GM21619 (cell line): Measurements from ENCODE around the gene RNASE1.
"Not testable (repeated sequence)": the region's sequence is repeated elsewhere in the genome, so short reads cannot be mapped to it uniquely, and the experiment has no call there.

Experiments used
- ATAC-seq: cut with Tn5 transposase; IDR thresholded peaks from one replicate; pipeline ENCODE4 v1.9.1; 2021; ENCODE audit not compliant: unreplicated experiment

The RNASE1 gene

DNA sequence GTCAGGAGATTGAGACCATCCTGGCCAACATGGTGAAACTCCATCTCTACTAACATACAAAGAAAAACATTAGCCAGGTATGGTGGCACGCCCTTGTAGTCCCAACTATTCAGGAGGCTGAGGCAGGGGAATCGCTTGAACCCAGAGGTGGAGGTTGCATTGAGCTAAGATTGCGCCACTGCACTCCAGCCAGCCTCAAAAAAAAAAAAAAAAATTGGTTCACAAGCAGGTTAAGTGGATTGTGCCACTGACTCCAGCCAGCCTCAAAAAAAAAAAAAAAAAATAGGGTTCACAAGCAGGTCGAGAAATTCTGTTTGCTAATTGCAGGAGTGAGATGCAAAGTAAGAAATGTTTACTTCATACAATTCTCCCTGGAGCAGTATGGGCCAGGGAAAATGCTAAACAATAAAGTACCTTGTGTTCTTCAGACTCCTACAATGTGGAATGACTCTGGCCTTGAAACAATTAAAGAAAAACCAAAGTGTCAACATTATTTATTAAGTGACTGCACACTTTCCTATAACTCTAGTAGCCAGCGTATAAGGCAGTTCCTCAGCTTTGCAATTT lies 28.3 kb downstream of the RNASE1 start:
- no peak for ATAC-seq

DNA sequence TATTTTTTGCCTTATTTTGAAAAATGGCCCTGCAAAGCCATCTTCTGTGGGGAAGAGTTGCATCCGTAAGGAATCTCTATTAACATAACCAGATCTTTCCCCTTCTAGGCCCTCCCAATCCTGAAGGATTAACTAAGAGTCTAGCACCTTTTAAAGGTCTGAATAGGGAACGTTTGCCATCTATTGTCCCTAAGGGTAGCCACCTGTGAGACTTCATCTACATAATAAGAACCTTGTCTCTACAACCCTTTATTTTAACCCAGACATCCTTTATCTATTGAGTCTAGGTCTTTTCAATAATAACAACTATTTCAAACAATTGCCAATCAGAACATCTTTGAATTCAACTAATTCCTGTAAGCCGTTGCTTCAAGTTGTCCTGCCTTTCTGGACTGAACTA lies 30.0 kb downstream of the RNASE1 start:
- no peak for ATAC-seq

DNA sequence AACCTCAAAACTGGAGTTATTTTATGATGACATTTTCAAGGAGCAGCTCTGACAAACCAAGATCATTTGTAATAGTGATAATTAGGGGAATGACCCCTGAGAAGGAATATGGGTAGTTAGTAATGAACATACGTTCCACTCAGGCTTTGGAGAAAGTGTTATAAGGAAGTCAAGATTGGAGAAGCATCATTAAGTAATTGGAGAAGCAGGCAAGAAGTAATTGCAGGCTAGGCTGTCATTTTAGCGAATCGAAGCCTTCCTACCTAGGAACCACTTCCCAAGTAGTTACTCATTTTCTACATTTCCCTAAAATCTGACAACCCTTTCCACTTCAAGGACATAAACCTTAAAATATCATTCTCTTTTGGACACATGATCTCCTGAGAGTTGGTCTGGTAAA lies 33.2 kb downstream of the RNASE1 start:
- no peak for ATAC-seq

DNA sequence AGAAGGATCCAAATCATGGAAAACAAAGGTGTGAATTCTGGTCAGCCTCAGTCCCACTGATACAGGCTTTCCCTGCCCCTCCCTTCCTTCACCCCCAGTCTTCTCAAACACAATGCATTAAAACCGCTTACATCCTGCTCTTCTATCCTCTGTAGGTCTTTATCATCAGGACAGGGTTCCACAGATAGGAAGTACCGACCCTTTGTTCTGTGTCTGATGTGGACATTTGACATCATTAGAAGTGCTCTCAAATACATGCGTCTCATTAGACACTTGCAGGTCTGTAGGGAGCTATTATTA lies 34.1 kb downstream of the RNASE1 start:
- no peak for ATAC-seq

DNA sequence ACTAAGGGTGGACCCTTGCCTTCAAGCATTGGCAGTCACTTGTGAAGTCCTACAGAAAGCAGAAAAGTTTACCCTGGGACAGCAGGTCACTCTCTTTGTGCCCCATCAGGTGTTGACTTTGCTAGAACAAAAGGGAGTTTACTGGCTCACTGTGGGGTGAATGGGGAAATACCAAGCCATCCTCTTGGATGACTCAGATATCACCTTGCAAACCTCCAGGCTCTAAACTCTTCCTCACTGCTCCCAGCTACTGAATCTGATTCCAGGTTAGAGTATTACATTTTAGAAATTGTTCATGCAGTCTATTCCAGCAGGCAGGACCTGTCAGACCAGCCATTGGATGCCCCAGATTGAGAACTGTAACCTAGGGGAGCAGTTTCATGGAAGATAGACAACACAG lies 41.7 kb downstream of the RNASE1 start:
- no peak for ATAC-seq

DNA sequence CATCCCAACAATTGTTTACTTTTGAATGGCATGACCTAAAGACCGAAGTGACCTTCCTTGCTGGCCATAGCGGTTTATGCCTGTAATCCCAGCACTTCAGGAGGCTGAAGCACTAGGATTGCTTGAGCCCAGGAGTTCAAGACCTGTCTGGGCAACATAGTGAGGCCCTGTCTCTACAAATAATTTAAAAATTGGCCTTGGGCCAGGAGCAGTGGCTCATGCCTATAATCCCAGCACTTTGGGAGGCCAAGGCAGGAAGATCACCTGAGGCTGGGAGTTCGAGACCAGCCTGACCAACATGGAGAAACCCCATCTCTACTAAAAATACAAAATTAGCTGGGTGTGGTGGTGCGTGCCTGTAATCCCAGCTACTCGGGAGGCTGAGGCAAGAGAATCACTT lies 43.2 kb downstream of the RNASE1 start:
- not testable (repeated sequence) for ATAC-seq

DNA sequence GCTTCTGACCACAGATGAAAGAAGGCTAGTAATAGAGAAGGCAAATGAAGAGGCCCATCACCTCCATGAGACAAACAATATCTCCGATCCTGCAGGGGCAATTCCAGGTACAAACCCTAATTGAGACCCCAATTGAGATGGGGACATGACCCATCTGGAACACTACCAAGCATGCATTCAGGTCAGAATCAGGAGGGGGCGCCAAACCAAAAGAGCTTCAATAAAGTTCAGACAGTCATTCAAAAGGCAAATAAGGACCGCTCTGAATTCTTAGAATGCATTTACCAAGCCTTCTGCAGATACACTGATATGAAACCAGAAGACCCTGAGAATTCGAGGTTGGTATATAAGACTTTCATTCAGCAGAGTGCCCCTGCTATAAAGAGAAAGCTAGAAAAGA lies 44.7 kb downstream of the RNASE1 start:
- no peak for ATAC-seq

DNA sequence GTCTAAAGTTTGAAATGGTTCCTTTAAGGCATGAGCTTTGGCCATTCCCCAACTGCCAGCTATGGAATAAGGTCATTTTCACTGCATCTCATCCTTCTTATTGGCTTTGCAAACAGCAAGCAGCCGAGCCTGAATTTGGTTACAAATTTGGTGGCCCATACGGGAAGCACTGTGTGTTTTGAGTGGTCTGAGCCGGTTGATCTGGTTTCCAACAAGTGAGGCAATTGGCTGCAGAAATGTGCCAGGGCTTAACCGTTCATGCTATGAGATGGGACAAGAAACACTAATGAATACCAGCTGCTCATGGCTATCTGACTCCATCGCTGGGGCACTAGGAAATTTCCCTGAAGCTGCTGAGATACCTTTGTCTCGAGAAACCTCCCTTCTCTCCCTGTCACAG lies 47.6 kb downstream of the RNASE1 start:
- no peak for ATAC-seq

DNA sequence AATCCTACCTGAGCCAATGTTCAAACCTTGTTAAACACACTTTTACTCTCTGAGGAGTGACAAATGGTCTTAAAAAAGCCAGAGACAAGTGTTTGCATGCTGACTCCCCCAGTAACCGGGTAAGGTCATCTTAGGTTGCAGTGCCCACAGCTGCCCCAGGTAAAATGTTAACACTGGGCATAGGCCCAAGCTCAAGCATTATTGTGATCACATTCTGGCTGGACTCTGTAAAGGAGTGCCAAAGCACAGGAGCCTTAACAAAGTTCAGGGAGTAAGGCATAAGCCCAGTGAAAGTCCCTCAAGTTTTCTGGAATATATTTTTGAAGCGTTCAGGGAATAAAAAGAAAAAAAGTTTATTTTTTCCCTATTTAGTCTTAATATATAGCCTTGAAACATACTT lies 48.3 kb downstream of the RNASE1 start:
- ATAC-seq: no peak

DNA sequence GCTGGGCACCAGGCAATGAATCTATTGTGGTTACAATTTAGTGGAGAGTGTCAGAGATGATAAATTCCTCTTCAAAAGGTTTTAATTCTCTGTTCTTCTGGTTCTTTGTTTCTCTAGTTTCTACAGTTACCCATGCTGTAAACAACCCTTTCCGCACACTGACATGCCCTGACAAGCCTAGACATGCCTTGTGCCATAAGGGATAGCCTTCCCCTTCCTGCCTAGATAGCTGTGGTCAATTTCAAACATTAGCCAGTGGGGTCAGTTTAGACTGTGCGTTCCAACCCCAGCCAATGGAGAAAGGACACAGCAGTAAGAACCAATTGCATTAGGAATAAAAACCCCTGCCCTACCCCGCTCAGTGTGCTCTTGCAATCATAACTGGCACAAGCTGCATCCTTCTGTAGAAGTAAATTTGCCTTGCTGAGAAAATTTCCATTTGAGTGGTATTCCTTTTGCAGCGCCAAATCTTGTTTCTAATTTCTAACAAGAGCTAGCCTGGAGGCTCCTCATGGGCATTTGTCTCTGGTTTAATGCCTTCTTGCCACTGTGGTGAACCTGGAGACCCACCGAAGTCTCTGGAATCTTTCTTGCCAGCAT lies 50.6 kb downstream of the RNASE1 start:
- ATAC-seq: no peak
